Erythroblast (primary cell): ENCODE data around the gene KCTD19.

Experiments used
- DNase-seq, 2 experiments: peaks; one replicate each; lab custom pipeline; 2025; lab: John Stamatoyannopoulos, UW
- GATA1 ChIP-seq: IDR thresholded peaks from 2 replicates; pipeline ENCODE4 v1.6.1; 2011; ENCODE audit warnings: low read depth, mild to moderate bottlenecking, control low read depth, low read length, moderate library complexity
- POLR2A ChIP-seq: IDR thresholded peaks from 2 replicates; pipeline ENCODE4 v1.6.1; 2011; ENCODE audit warnings: mild to moderate bottlenecking, low read length

KCTD19 gene

GRCh38 chr16:67269766-67270165 lies 56.8 kb downstream of the KCTD19 start:
- DNase-seq, result peak in 1 of 2 experiments; percentile 35
- TF ChIP-seq POLR2A (no peak), GATA1 (no peak)

DNA sequence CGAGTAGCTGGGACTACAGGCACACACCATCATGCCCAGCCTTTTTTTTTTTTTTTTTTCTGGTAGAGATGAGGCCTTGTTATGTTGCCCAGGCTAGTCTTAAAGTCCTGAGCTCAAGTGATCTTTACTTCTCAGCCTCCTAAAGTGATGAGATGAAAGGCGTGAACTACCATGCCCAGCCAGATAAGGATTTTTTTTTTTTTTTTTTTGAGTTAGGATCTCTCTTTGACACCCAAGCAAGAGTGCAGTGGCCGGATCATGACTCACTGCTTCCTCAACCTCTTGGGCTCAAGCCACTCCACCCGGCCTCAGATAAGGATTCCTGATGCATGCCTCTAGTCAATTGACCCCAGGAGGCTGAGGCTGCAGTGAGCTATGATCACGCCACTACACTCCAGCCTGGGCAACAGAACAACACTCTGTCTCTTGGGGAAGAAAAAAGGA lies 58.4 kb downstream of the KCTD19 start:
- peak; percentile 96 to 99 for DNase-seq
- TF ChIP-seq POLR2A (peak; percentile 71), GATA1 (peak; percentile 88)

DNA sequence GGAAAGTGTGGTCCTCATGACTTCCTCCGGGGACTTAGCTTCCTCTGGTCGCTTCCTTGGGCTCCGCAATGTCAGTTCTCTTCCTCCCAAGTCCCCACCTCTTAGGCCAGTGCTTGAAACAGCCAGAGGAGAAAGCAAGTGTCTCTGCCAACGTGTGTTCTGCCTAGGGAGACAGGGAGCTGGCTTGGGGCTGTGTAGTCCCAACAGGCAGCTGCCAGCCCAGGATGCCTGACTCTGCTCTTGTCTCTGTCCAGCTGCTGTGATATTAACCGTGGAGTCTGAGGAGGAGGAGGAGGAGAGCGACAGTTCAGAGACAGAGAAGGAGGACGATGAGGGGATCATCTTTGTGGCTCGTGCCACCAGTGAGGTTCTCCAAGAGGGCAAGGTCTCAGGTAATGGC lies 60.7 kb downstream of the KCTD19 start:
- no peak for DNase-seq
- peak; percentile 18 for TF ChIP-seq POLR2A
- TF ChIP-seq GATA1, result no peak

DNA sequence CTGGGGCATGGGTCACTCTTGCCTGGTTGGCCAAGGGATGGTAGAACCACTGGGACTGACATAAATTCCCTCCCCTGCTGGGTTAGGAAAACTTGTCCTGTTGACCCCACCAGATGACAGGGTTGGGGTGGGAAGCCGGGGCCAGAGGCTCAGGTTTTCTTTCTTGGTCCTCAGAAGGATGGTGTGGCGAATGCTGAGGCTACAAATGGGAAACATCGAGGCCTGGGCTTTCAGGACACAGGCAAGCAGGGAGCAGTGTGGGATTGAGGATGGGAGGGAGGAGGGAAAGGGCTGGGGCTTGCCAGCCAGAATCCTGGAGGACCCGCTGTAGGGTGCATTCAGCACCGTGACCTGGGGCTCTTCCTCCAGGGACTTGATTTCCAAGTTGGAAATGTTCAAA lies 61.7 kb downstream of the KCTD19 start:
- TF ChIP-seq POLR2A, result no peak
- TF ChIP-seq GATA1, result no peak
- no peak for DNase-seq

- no peak for DNase-seq
- no peak for TF ChIP-seq POLR2A
Measured at GRCh38 chr16:67264277-67264676, 62.3 kb downstream of the KCTD19 start.

- no peak for TF ChIP-seq GATA1
- no peak for TF ChIP-seq POLR2A
- DNase-seq, result no peak
Measured at GRCh38 chr16:67263201-67263600, 63.3 kb downstream of the KCTD19 start.

DNA sequence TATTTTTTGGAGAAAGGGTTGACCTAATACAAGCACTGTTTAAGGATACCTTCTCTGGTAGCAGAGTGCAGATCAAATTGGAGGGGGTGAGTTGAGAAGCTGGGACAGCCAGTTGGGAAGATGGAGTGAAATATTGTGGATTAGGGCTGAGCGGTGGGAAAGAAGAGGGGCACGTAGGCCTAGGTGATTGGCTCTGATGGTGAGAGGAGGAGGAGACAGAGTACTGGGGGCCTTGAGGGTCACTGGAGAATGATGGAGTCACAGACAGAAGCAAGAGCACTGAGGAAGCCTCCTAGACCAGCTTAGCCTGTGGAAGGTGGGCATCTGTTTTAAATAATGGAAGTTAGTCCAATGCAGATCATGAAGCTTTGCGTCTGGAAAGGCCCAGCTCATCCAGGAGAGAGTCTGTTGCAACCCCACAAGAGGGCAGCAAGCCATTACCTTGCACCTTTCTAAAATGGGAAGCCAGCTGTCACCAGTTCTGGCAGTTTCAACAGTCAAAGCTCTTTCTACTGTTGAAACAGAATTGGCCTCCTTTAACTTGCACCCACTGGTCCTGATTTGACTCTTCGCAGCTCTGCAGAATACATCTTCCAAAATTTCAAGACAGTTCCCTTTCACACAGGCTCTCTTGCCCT lies 66.0 kb downstream of the KCTD19 start:
- DNase-seq, result peak; percentile 73 to 81
- no peak for TF ChIP-seq GATA1
- no peak for TF ChIP-seq POLR2A

DNA sequence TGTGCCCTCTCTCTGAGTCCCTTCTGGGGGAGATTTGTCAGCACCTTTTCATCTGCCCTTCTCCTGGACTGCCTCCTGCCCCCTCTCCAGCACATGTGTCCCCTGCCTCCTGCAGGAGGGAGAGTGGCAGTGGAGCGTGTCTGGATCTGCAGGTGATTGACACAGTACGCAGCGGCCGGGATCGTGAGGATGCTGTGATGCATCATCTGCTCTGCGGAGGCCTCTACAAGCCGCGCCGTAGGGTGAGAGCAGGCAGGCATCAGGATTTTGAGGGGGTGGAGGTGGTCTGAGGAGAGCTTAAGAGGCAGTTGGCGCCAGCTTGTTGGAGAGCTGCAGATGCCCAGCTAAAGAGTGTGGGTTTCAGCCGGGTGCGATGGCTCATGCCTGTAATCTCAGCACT lies 66.8 kb downstream of the KCTD19 start:
- TF ChIP-seq POLR2A, result no peak
- TF ChIP-seq GATA1, result no peak
- DNase-seq, result no peak

- TF ChIP-seq POLR2A (no peak), GATA1 (no peak)
- DNase-seq, result no peak
Measured at GRCh38 chr16:67258161-67258835, 68.2 kb downstream of the KCTD19 start.

DNA sequence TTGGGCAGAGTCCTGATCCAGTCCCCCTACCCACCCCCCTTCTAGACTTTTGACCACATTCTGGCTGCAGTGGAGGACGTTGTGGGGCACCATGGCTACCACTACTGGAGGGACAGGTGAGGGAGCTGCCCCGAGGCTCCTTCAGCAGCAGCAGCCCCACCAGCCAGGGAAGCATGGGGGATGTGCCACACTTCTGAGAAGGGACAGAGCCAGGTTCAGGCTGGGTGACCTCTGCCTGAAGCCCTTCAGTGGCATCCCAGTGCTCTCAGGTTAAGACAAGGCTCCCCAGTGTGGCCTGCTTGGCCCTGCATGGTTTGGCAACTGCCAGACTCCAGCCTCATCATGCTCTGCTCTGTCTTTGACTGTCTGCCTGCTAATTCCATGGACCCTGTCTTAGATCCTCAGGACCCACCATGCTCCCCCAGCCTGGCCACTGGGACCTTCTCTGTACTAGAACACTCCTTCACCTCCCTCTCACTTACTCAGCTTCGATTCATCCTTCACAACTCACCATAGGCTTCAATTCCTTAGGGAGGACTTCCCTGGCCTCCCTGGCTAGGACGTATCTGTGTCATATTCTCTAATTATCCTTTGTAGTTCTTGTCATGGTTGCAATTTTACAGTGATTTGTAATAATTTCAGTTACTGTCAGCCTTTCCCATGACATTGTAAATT lies 68.9 kb downstream of the KCTD19 start:
- DNase-seq, result no peak
- TF ChIP-seq POLR2A (no peak), GATA1 (no peak)

DNA sequence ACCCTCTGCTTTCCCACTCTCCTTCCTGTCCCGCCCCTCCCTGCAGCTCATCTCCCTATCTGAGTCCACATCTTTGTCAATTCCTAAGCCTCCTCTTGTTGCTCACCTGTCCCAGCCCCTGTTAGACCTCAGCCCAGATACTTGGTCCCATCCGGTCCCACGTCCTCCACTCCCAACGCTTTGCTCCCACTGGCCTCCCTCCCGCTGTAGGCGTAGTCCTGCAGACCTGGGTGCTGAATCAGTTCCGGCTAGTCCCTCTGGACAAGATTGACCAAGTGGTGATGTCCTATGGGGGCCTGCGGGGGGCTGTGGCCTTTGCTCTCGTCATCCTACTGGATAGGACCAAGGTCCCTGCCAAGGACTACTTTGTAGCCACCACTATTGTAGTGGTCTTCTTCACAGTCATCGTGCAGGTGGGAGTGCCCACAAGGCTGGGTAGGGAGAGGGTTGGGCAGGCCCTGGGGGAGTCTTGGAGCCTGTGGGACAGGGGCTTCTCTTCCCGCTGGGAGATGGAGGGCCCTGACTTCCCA lies 69.8 kb downstream of the KCTD19 start:
- TF ChIP-seq GATA1, result no peak
- no peak for TF ChIP-seq POLR2A

GRCh38 chr16:67255553-67256221 lies 70.9 kb downstream of the KCTD19 start:
- no peak for DNase-seq
- TF ChIP-seq POLR2A (no peak), GATA1 (no peak)

More for the DNA sequence above, 69.8 kb downstream of the KCTD19 start:
- no peak for DNase-seq

DNA sequence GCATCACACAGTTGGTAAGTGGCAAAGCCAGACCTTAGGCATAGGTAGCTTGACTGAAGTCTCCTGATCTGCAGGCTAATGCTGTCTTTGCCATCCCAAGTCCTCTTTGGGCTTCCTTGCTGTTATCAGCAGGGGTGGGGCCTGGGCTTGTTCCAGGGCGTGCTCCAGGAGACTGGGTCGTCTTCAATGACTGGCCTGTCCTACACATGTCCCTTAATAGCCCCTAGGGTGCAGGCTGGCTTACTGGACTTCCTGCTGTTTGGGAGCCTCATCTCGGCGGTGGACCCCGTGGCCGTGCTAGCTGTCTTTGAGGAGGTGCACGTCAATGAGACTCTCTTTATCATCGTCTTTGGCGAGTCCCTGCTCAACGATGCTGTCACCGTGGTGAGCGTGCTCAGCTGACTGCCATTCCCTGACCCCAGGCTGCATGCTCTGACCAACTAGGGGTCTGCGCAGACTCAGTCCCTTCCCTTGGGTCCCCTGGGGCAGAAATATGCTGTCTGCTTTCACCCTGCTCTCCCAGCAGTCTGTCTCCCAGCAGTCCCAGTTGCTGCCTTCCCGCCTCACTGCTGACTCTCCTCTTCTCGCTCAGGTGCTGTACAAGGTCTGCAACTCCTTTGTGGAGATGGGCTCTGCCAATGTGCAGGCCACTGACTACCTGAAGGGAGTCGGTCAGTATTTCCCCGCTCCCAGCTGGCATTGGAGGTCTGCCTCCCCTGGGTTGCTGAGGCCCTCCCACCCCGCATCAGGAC lies 71.6 kb downstream of the KCTD19 start:
- TF ChIP-seq GATA1 (no peak), POLR2A (no peak)
- DNase-seq, result peak; percentile 68 to 79
